Astrocyte of the spinal cord (primary cell): ENCODE results near the gene DRAP1.

Experiments used
- DNase-seq: peaks from one replicate; pipeline ENCODE4 v3.0.0; 2011; ENCODE audit warnings: low read depth, low spot score
- H3K4me3 ChIP-seq: 2 replicates; pipeline ENCODE4 v1.5.1; 2011; ENCODE audit warnings: low read depth, mild to moderate bottlenecking, low read length, moderate library complexity
- in situ Hi-C: cut with HindIII; loops from 2 replicates; pipeline ENCODE4 v1.10.0; 2017; ENCODE audit warnings: low sequenced_read_pairs
- TF ChIP-seq, protein P1 (sequence below): IDR thresholded peaks from 2 replicates; pipeline ENCODE4 v1.5.1; 2012; ENCODE audit warnings: low read depth, mild to moderate bottlenecking, low read length, inconsistent platforms

DRAP1 gene, protein sequence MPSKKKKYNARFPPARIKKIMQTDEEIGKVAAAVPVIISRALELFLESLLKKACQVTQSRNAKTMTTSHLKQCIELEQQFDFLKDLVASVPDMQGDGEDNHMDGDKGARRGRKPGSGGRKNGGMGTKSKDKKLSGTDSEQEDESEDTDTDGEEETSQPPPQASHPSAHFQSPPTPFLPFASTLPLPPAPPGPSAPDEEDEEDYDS

DNA sequence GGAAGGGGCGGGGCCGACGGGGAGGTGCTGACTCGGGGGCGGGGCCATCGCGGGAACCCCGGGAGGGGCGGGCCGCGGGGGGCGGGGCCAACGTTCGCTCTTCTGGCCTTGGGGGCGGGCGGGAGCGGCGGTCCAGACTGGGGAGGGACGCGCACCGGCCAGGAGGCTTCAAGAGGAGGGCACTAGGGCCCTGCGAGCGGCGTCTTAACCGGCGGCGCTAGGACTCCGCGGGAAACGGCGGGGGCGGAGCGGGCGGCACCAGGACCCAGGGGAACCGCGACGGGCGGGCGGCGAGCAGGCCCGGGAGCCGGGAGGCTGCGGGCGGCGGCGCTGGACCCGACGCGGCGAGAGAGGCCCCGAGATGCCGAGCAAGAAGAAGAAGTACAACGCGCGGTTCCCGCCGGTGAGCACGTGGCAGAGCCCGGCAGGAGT is at the start of gene DRAP1:
DRAP1 (plus strand) TSS at position 286 of the 432 bp plus-strand sequence; CDS start at position 362, 76 bp downstream.
- in situ Hi-C loops: no loop called here
- peak within 1 kb of the TSS; percentile 93 for H3K4me3 ChIP-seq
- TF ChIP-seq, protein P1, sequence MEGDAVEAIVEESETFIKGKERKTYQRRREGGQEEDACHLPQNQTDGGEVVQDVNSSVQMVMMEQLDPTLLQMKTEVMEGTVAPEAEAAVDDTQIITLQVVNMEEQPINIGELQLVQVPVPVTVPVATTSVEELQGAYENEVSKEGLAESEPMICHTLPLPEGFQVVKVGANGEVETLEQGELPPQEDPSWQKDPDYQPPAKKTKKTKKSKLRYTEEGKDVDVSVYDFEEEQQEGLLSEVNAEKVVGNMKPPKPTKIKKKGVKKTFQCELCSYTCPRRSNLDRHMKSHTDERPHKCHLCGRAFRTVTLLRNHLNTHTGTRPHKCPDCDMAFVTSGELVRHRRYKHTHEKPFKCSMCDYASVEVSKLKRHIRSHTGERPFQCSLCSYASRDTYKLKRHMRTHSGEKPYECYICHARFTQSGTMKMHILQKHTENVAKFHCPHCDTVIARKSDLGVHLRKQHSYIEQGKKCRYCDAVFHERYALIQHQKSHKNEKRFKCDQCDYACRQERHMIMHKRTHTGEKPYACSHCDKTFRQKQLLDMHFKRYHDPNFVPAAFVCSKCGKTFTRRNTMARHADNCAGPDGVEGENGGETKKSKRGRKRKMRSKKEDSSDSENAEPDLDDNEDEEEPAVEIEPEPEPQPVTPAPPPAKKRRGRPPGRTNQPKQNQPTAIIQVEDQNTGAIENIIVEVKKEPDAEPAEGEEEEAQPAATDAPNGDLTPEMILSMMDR: no peak
- peak; percentile 99 for DNase-seq

DNA sequence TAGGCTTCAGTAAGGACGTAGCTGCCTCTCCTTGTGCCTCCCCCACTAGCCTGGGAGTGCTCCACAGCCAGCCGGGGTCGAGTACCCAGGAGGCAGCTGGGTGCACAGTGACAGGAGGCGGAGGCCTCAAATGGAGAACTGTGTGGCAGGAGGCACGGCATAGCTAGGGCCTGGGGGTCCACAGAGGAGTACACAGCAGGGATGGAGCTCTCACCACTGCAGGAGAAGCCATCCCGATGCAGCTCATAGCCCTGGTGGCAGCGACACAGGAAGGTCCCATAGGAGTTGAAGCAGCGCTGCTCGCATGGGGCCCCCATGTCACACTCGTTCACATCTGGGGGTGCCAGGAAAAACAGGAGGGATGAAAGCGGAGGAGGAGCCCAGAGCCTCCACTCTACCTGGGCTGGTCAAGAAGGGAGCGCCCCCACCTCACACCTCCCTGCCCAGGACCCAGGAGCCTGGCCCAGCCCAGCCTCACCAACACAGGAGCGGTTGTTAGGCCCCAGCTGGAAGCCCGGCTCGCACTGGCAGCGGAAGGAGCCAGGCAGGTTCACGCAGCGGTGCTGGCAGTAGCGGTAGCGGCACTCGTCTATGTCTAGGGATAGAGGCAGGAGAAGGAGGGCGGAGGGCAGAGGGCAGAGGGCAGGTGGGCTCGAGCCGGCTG is 49.5 kb upstream of the DRAP1 start:
- no peak for DNase-seq
- in situ Hi-C loops: no loop called here
- H3K4me3 ChIP-seq: no peak overlapping the region
- TF ChIP-seq, protein P1: no peak

DNA sequence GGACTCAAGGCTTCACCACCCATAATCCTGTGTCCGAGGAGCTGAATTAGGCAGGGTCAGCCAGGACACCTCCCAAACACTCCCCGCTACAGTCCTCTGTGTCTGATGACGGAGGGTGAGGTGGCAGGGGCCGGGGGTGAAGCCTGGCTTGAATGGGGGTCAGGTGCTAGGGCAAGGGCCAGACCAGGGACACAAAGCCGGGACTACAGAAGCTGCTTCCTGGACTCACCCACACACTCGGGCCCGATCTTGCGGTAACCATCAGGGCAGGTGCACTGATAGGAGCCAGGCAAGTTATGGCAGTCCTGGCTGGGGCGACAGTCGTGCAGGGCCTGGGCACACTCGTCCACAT is 48.9 kb upstream of the DRAP1 start:
- TF ChIP-seq, protein P1: no peak
- in situ Hi-C loops: no loop called here
- DNase-seq: no peak
- H3K4me3 ChIP-seq: no peak overlapping the region

DNA sequence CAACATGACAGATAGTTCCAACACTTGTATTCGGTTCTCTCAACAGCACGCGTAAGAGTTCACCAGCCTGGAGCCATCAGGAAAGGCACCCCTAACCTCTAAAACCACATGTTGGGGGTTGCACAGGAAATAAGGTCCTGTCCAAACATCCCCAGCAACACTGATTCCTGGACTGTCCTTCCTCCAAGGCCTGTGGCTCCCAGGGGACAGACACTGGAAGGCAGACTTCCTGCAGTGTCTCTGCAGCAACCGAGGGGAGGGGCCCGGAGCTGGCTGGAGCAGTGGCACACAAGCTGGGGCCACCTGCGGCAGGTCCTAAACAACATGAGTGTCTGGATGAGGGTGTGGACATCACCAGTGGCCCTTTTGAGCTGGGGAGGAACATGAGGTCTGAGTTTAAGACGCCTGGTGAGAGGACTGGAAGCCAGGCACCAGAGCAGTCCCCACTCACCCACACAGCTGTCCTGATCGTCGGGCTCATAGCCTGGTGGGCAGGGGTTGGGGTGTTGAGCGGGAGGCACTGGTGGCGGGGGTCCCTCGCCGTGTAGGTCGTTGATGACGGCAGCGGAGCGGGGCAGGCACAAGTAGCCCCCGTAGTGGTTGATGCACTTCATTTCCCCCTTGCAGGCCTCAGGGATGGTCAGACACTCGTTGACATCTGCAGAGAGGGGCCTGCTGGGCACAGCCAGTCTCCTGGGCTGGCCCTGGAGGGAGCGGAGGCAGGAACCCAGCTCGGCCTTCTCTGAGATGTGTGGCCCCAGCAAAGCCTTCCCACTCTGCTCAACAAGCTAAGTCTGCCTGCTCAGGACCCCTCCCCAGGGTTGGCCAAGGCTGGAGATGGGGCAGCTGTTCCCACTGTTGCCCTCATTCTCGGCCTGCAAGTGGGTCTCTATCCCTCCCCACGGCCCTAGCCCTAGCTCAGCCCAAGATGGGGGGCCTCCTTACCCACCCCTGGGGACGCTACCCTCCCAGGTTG is 48.2 kb upstream of the DRAP1 start:
- TF ChIP-seq, protein P1: no peak
- H3K4me3 ChIP-seq: peak overlapping the region; percentile 65
- DNase-seq: no peak
- in situ Hi-C loops: no loop called here

DNA sequence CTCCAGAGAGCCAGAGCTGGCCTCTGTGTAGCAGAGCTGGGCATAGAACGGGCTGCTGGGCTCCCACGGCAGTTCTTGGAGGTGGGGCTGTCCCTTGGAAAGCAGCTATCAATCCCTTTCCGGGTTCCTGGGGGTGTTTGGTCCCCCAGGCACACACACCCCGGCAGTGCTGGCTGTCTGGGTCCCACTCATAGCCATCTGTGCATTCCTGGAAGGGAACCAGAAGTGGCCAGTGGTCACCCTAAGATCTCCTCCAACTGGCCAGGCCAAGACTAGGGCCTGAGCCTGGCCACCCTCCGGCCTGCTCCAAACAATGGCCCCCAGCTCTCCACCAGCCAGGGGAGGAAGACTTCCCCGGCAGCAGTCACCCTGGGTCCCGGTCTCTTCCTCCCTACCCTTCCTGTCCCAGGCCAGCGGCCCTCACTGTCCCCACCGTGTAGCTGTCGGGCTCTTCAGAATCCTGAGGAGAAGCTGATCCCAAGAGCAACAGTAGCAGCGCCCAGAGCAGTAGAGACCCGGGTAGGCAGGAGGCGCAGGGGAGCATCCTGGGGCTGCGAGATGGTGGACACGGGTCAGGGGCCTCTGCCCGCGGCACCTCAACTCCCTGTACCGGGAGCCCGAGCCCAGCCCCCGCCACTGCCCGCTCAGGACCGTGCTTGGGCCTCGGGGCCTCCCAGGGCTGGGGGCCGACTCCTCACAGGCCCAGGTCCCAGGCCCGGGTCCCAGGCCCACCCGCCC is 47.2 kb upstream of the DRAP1 start:
- H3K4me3 ChIP-seq: peak overlapping the region; percentile 65
- in situ Hi-C loops: no loop called here
- DNase-seq: peak; percentile 34
- TF ChIP-seq, protein P1: peak; percentile 32
